Progenitor cell of endocrine pancreas (in vitro differentiated cells): ENCODE data around the gene RPH3AL. TPM values are rescaled to one million over a fixed set of nuclear protein-coding genes. Genes with fewer than 3 reads are reported as not detected.

Experiments
- DNase-seq: peaks from one replicate; pipeline ENCODE4 v3.0.0; 2021; ENCODE audit warnings: low spot score; ENCODE audit not compliant: unreplicated experiment
- H3K27ac Mint-ChIP-seq: 2 replicates; pipeline ENCODE4 v1.8.0; 2021; ENCODE audit warnings: mild to moderate bottlenecking, moderate library complexity, mixed read lengths
- H3K27me3 Mint-ChIP-seq: 2 replicates; pipeline ENCODE4 v1.8.0; 2021; ENCODE audit warnings: mixed read lengths
- H3K36me3 Mint-ChIP-seq: 2 replicates; pipeline ENCODE4 v1.8.0; 2022; ENCODE audit warnings: mixed read lengths; ENCODE audit not compliant: insufficient read depth
- H3K4me1 Mint-ChIP-seq: 2 replicates; pipeline ENCODE4 v1.8.0; 2021; ENCODE audit warnings: low read depth, mixed read lengths
- H3K4me3 Mint-ChIP-seq: 2 replicates; pipeline ENCODE4 v1.8.0; 2021; ENCODE audit warnings: low read depth, mild to moderate bottlenecking, moderate library complexity, mixed read lengths
- H3K9me3 Mint-ChIP-seq: 2 replicates; pipeline ENCODE4 v1.8.0; 2021; ENCODE audit warnings: low read depth, mixed read lengths
- total RNA-seq: library from RNA; stranded (reverse); gene quantifications from 2 replicates; pipeline ENCODE4 v1.2.1, GENCODE V29; 2021
- TF ChIP-seq, protein P1 (sequence below): fragments of 200-600 bp; sonication (generic); IDR thresholded peaks from one replicate; pipeline ENCODE4 v1.5.0; 2021; ENCODE audit warnings: antibody characterized with exemption, mild to moderate bottlenecking; ENCODE audit not compliant: unreplicated experiment

The RPH3AL gene
- total RNA-seq, 1 donor from 2014 or later = 47.6 TPM

DNA sequence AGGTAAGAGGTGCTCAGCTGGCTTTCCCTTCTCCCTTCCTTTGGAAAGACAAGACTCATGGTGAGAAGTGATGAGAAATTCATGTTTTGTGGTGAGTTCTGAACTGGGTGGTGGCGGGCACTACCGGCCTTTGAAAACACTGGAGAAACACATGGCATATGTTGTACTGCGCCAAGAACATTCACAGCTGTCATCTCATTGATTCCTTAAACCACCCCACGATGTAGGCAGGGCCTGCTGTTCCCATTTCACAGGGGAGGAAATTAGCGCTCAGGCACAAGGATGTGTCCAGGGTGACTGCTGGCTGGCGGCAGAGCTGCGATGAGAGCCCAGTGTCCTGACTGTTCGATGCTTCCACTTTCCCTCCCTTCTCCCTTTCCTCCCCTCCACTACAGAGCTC lies 169.6 kb downstream of the RPH3AL start:
- TF ChIP-seq, protein P1, sequence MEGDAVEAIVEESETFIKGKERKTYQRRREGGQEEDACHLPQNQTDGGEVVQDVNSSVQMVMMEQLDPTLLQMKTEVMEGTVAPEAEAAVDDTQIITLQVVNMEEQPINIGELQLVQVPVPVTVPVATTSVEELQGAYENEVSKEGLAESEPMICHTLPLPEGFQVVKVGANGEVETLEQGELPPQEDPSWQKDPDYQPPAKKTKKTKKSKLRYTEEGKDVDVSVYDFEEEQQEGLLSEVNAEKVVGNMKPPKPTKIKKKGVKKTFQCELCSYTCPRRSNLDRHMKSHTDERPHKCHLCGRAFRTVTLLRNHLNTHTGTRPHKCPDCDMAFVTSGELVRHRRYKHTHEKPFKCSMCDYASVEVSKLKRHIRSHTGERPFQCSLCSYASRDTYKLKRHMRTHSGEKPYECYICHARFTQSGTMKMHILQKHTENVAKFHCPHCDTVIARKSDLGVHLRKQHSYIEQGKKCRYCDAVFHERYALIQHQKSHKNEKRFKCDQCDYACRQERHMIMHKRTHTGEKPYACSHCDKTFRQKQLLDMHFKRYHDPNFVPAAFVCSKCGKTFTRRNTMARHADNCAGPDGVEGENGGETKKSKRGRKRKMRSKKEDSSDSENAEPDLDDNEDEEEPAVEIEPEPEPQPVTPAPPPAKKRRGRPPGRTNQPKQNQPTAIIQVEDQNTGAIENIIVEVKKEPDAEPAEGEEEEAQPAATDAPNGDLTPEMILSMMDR = no peak
- Mint-ChIP-seq H3K4me3 (no peak overlapping the region), H3K27ac (no peak overlapping the region), H3K36me3 (no peaks in the 10 kb centered on the region), H3K9me3 (no peaks in the 10 kb centered on the region), H3K27me3 (peaks cover 70% of the 10 kb centered on the region), H3K4me1 (peaks cover 3% of the 10 kb centered on the region)
- DNase-seq = no peak

DNA sequence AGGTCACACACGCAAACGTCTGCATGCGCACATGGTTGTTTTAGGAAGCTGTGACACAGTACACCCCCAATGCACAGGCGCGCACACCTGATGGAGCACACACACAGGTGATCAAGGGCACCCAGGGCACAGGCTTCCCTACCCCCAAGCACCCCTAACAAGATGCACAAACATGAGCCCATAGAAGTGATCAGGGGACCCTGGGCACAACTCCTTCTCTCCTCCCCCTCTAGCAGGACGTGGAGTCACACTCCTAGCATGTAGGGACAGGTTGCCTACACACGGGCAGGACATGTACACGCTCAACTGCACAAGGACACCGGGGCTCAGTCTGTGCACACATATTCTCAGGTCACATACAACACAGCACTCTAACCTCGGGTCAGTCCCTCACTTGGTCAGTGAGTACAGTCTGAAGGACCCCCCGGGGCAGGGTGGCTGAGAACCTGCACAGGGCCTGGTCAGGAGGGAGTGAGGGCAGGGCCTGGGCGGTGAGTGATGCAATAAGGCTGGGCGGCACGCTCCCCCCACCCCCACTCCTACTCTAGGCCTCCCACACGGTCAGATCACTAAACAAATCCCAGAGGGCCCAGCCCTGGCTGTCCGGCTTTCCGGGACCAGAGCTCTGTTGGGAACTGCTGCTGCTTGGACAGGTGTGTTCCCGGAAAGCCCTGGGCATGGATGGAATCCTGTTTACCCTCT lies 170.4 kb downstream of the RPH3AL start:
- Mint-ChIP-seq H3K9me3 (no peaks in the 10 kb centered on the region), H3K36me3 (no peaks in the 10 kb centered on the region), H3K27ac (peak overlapping the region; percentile 41), H3K4me3 (peak overlapping the region; percentile 64), H3K4me1 (peaks cover 3% of the 10 kb centered on the region), H3K27me3 (peaks cover 78% of the 10 kb centered on the region)
- DNase-seq = no peak
- TF ChIP-seq, protein P1 = no peak

DNA sequence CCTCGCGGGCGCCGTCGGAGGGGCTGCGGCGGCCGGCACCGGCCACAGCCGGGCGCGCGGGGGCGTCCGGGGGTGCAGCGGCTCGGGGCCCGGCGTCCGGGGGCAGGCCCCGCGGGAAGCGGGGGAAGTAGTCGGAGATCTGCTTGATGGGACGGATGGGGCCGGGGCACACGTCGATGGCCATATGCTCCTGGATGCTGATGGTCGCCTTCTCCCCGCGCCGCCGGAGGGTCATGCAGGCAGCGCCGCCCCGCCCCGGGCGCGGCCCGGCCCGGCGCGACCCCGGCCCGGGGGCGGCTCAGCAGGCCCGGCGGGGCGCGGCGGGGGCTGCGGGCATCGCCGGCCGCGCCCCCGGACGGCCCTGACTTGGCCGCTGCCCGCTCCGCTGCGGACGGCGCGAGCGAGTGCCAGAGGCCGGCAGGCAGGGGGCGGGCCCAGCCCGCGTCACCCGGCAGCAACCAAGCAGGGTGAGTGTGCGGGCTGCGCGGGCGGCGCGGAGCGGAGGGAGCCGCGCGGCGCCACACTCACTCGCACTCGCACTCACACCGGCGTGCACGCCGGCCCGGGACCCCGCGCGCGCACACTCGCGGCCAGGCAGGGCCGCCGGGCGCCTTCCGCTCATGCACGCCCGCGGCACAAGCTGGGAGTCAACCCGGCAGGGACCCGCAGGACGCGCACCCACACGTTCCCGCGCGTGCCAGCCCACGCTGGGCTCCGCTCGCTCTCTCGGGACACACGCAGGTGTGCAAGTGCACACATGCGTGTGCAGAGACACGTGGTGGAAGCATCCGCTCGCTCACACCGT lies 171.2 kb downstream of the RPH3AL start, which contains the start of gene DOC2B:
TSS of gene DOC2B (minus strand) at position 406 of the 805 bp plus-strand sequence. CDS start at position 235, 171 bp downstream.
- Mint-ChIP-seq H3K27me3 (peaks cover 77% of the 10 kb centered on the region), H3K4me3 (peak within 1 kb of the TSS; percentile 64), H3K27ac (peak within 1 kb of the TSS; percentile 41), H3K36me3 (no peaks in the 10 kb centered on the region), H3K4me1 (peaks cover 3% of the 10 kb centered on the region), H3K9me3 (no peaks in the 10 kb centered on the region)
- peak; percentile 29 for DNase-seq
- TF ChIP-seq, protein P1 = no peak

DNA sequence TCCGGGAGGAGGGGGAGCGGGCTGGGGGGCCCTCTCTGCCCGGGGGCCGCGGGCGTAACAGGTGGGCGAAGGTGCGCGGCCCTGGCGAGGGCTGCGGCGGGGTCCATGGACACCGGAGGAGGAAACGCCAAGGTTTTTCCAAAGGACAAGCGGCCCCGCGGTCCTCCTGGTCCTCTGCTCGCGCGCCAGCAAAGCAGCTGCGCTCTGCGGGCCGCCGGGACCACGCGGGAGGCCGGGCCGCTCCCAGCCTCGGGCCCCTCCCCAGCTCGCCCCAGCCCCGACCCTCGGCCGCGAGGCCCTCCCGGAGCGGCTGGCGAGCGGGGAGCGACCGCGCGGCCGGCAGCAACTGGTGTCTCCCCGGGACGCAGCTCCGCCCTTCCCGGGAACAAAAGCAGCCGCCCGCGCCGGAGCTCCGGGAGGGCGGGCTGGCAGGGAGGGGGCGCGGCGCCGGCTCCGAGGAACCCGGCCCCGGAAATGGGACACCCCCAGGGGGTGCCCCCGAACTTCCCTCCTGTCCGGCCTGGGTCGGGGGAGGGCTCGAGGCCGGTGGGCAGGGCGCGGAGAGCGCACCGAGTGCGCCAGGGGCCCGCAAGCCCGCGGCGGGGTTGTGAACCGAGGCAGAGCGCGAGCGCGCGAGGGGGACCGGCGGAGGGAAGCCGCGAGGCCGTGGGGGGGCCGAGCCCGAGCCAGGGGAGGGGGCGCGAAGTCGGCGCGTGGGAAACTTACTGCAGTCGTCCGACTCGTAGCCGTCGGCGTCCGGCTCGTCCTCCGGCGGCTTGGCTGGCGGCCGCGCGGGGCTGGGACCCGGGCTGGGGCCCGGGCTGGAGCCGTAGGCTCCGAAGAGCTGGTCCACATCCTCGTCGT lies 172.0 kb downstream of the RPH3AL start:
- TF ChIP-seq, protein P1 = no peak
- no peak overlapping the region for H3K4me3 Mint-ChIP-seq
- no peaks in the 10 kb centered on the region for H3K9me3 Mint-ChIP-seq
- no peak overlapping the region for H3K27ac Mint-ChIP-seq
- H3K36me3 Mint-ChIP-seq = no peaks in the 10 kb centered on the region
- peaks cover 71% of the 10 kb centered on the region for H3K27me3 Mint-ChIP-seq
- DNase-seq = no peak
- peaks cover 3% of the 10 kb centered on the region for H3K4me1 Mint-ChIP-seq

DNA sequence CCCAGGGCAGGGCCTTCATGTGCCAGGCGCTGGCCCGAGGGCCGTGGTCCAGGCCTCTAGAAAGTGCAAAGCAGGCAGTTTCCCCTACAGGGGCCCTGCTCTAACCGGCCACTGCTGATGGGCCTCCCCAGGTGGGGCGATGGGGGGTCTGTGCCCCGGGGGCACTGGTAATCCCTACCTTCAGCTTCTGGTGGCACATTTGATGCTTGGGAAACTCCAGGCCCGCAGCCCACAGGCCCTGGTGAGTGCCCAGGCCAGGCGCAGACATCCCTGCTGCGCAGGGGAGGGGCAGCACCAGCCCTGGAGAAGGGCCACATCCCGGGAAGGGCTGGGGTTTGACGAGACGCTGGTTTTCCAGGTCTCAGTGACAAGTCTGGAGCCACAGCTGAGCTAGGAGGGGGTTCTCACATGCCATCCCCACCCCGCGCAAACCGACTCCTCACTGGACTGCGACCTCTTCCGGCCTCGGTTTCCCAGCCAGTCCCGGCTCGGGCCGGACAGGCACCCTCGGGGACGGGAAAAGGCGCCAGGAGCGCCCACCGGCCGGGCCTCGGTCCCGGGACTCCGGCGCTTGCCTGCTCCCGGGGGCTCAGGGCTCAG lies 172.7 kb downstream of the RPH3AL start:
- no peak for DNase-seq
- H3K4me3 Mint-ChIP-seq = peak overlapping the region; percentile 38

More for the DNA sequence above, 172.7 kb downstream of the RPH3AL start:
- TF ChIP-seq, protein P1 = no peak
- Mint-ChIP-seq H3K27me3 (peaks cover 64% of the 10 kb centered on the region), H3K9me3 (no peaks in the 10 kb centered on the region), H3K27ac (no peak overlapping the region), H3K36me3 (no peaks in the 10 kb centered on the region), H3K4me1 (peaks cover 3% of the 10 kb centered on the region)
